Left ventricle myocardium superior (tissue), 1 donor: ENCODE results near the gene DBF4. TPM values are rescaled to one million over a fixed set of nuclear protein-coding genes. Genes with fewer than 3 reads are reported as not detected.
"Not testable (repeated sequence)": the region's sequence is repeated elsewhere in the genome, so short reads cannot be mapped to it uniquely, and the experiment has no call there.

Experiments used
- ATAC-seq: fragments of 200-7000 bp; cut with Tn5 transposase; one replicate; pipeline ENCODE4 v1.9.1; 2020; ENCODE audit warnings: mild to moderate bottlenecking, moderate library complexity
- DNase-seq: peaks from one replicate; pipeline ENCODE4 v3.0.0-alpha.2; 2020
- intact Hi-C: fragments of 100-400 bp; cut with micrococcal nuclease; formaldehyde crosslinking; loops from one replicate; pipeline ENCODE4 v1.11.0; 2022
- total RNA-seq: library from RNA; stranded (reverse); fragmentation: NEBNext Ultra II Directional; extraction: Animal tissue kit (Norgen Biotek cat#: 25700); gene quantifications from one replicate; pipeline ENCODE4 v1.2.1, GENCODE V29; 2021
- donor health status: DM: no; HTN: yes; CAD: no; lungs with severe emphysema.

Gene DBF4
- total RNA-seq, 1 donor from 2014 or later: 1.5 TPM

GRCh38 chr7:87877366-87878040, 1.2 kb downstream of the DBF4 start:
- DNase-seq: no peak
- no peak for ATAC-seq
- intact Hi-C loops: no loop called here

- intact Hi-C loops: no loop called here
- DNase-seq: no peak
- no peak for ATAC-seq
Observed at GRCh38 chr7:87878208-87878735, 2.0 kb downstream of the DBF4 start.

- ATAC-seq: no peak
- intact Hi-C loops: no loop called here
- DNase-seq: no peak
Observed at GRCh38 chr7:87882151-87882937, 6.1 kb downstream of the DBF4 start.

GRCh38 chr7:87885018-87885417, 8.7 kb downstream of the DBF4 start:
- ATAC-seq (no peak), DNase-seq (no peak)
- intact Hi-C loops: loop anchor here (5.0 kb wide), 1 partner anchor 88 kb away; no protein-coding TSS in a partner anchor

GRCh38 chr7:87886875-87887274, 10.6 kb downstream of the DBF4 start:
- ATAC-seq (no peak), DNase-seq (no peak)
- intact Hi-C loops: loop anchor here (5.0 kb wide), 1 partner anchor 90 kb away; no protein-coding TSS in a partner anchor

- intact Hi-C loops: no loop called here
- no peak for ATAC-seq
- no peak for DNase-seq
Observed at GRCh38 chr7:87895363-87895762, 19.1 kb downstream of the DBF4 start.

- intact Hi-C loops: no loop called here
- ATAC-seq (no peak), DNase-seq (no peak)
Observed at GRCh38 chr7:87899255-87899654, 23.0 kb downstream of the DBF4 start.

- DNase-seq, ATAC-seq, intact Hi-C loops: not testable (repeated sequence)
Observed at GRCh38 chr7:87907136-87907906, 31.0 kb downstream of the DBF4 start.

- intact Hi-C loops, ATAC-seq, DNase-seq: not testable (repeated sequence)
Observed at GRCh38 chr7:87908814-87909213, 32.5 kb downstream of the DBF4 start.

GRCh38 chr7:87912121-87912520, 35.8 kb downstream of the DBF4 start:
- intact Hi-C loops: no loop called here
- no peak for ATAC-seq
- no peak for DNase-seq

- no peak for DNase-seq
- intact Hi-C loops: no loop called here
- ATAC-seq: no peak
Observed at GRCh38 chr7:87918740-87919139, 42.4 kb downstream of the DBF4 start.

GRCh38 chr7:87919875-87920274, 43.6 kb downstream of the DBF4 start:
- no peak for ATAC-seq

GRCh38 chr7:87920578-87920977, 44.3 kb downstream of the DBF4 start:
- DNase-seq: no peak
- intact Hi-C loops: no loop called here
- ATAC-seq: no peak

More at GRCh38 chr7:87919875-87920274, 43.6 kb downstream of the DBF4 start:
- no peak for DNase-seq
- intact Hi-C loops: no loop called here

GRCh38 chr7:87922759-87923395, 46.6 kb downstream of the DBF4 start:
- ATAC-seq, intact Hi-C loops, DNase-seq: not testable (repeated sequence)

GRCh38 chr7:87926581-87927461, 50.5 kb downstream of the DBF4 start:
- no peak for DNase-seq
- intact Hi-C loops: no loop called here

GRCh38 chr7:87933605-87933952, 57.3 kb downstream of the DBF4 start:
- intact Hi-C loops: no loop called here
- ATAC-seq (no peak), DNase-seq (no peak)

More at GRCh38 chr7:87926581-87927461, 50.5 kb downstream of the DBF4 start:
- no peak for ATAC-seq

- peak; percentile 100 for ATAC-seq
- intact Hi-C loops: no loop called here
- DNase-seq: peak; percentile 91
Observed at GRCh38 chr7:87933953-87934698, 57.8 kb downstream of the DBF4 start, which contains the start of gene ADAM22. Gene ADAM22, plus strand, starts transcription at chr7:87934251. Its CDS starts 215 bp downstream, at chr7:87934466.
